IMR-90 (cell line): ENCODE data around the gene ASB1. TPM values are rescaled to one million over a fixed set of nuclear protein-coding genes. Genes with fewer than 3 reads are reported as not detected.

Source experiments
- ATAC-seq: fragments of 200-7000 bp; cut with Tn5 transposase; 2 replicates; pipeline ENCODE4 v1.9.1; 2020; ENCODE audit warnings: low read depth, mild to moderate bottlenecking, moderate library complexity
- BruUV-seq: library from RNA; stranded (reverse); fragments of 400-500 nt; replicated peaks from 2 replicates; lab custom pipeline; 2021; lab: Mats Ljungman, UMichigan
- CTCF ChIA-PET: fragments of 300-600 bp; formaldehyde crosslinking; extraction: SDS; loops from one replicate; lab custom pipeline; 2021; ENCODE audit warnings: antibody characterized with exemption; lab: Yijun Ruan, JAX
- POLR2A ChIA-PET: fragments of 300-600 bp; sonication (Branson Sonifier 250); formaldehyde crosslinking; loops from one replicate; lab custom pipeline; 2022; ENCODE audit warnings: antibody characterized with exemption; ENCODE audit not compliant: unreplicated experiment; lab: Charles Lee
- DNase-seq: peaks from one replicate; pipeline ENCODE4 v3.0.0; 2013
- H2AFZ ChIP-seq: replicated peaks from 2 replicates; pipeline ENCODE3; 2013; ENCODE audit warnings: low read length, mild to moderate bottlenecking; ENCODE audit not compliant: poor library complexity
- H2AK5ac ChIP-seq: 2 replicates; pipeline ENCODE4 v1.6.1; 2013; ENCODE audit warnings: low read depth, low read length, inconsistent platforms
- H2AK9ac ChIP-seq: replicated peaks from 2 replicates; pipeline ENCODE3; 2013; ENCODE audit warnings: mild to moderate bottlenecking, low read depth, low read length, moderate library complexity; ENCODE audit not compliant: poor library complexity
- H2BK120ac ChIP-seq: 2 replicates; pipeline ENCODE4 v1.6.1; 2013; ENCODE audit warnings: low read depth, low read length, inconsistent platforms
- H2BK15ac ChIP-seq: 3 replicates; pipeline ENCODE4 v1.6.1; 2013; ENCODE audit warnings: low read depth, low read length, inconsistent platforms
- H2BK20ac ChIP-seq: 2 replicates; pipeline ENCODE4 v1.6.1; 2013; ENCODE audit warnings: low read depth, mild to moderate bottlenecking, inconsistent platforms, low read length, moderate library complexity
- H2BK5ac ChIP-seq: 2 replicates; pipeline ENCODE4 v1.6.1; 2013; ENCODE audit warnings: mild to moderate bottlenecking, low read depth, low read length, inconsistent platforms; ENCODE audit not compliant: poor library complexity, severe bottlenecking
- H3K14ac ChIP-seq: replicated peaks from 2 replicates; pipeline ENCODE4 v1.6.1; 2013; ENCODE audit warnings: low read depth, low read length, inconsistent platforms
- H3K18ac ChIP-seq: 2 replicates; pipeline ENCODE4 v1.6.1; 2013; ENCODE audit warnings: low read depth, low read length, control low read depth
- H3K23ac ChIP-seq: 2 replicates; pipeline ENCODE4 v1.6.1; 2013; ENCODE audit warnings: low read depth, low read length, inconsistent platforms
- H3K27ac ChIP-seq: 2 replicates; pipeline ENCODE4 v1.5.1; 2013; ENCODE audit warnings: mild to moderate bottlenecking, control low read depth, low read length; ENCODE audit not compliant: insufficient read depth
- H3K27me3 ChIP-seq: 2 replicates; pipeline ENCODE4 v1.6.1; 2013; ENCODE audit warnings: low read length; ENCODE audit not compliant: control insufficient read depth, insufficient read depth
- H3K36me3 ChIP-seq: 2 replicates; pipeline ENCODE4 v1.6.1; 2013; ENCODE audit warnings: low read length, mixed read lengths; ENCODE audit not compliant: control insufficient read depth, insufficient read depth
- H3K4ac ChIP-seq: 2 replicates; pipeline ENCODE4 v1.6.1; 2013; ENCODE audit warnings: low read depth, low read length, inconsistent platforms
- H3K4me1 ChIP-seq: 2 replicates; pipeline ENCODE4 v1.6.1; 2013; ENCODE audit warnings: low read length, mixed read lengths; ENCODE audit not compliant: control insufficient read depth, insufficient read depth
- H3K4me2 ChIP-seq: 2 replicates; pipeline ENCODE4 v1.6.1; 2013; ENCODE audit warnings: low read depth, mild to moderate bottlenecking, control low read depth, low read length, moderate library complexity
- H3K4me3 ChIP-seq: 2 replicates; pipeline ENCODE4 v1.5.1; 2013; ENCODE audit warnings: low read depth, mild to moderate bottlenecking, control low read depth, low read length, moderate library complexity; ENCODE audit not compliant: insufficient read depth
- H3K56ac ChIP-seq: 2 replicates; pipeline ENCODE4 v1.6.1; 2013; ENCODE audit warnings: low read length, inconsistent platforms; ENCODE audit not compliant: insufficient read depth; ENCODE audit errors: extremely low read depth
- H3K79me1 ChIP-seq, 2 experiments: 2 replicates each; pipeline ENCODE4 v1.6.1; 2013; ENCODE audit warnings: low read length in 2 of 2, inconsistent platforms in 1 of 2, low read depth in 1 of 2
- H3K9ac ChIP-seq: 2 replicates; pipeline ENCODE4 v1.6.1; 2013; ENCODE audit warnings: low read depth, low read length, control low read depth
- H3K9me1 ChIP-seq: 2 replicates; pipeline ENCODE4 v1.6.1; 2013; ENCODE audit warnings: low read length, inconsistent platforms; ENCODE audit not compliant: insufficient read depth
- H3K9me3 ChIP-seq: 2 replicates; pipeline ENCODE4 v1.6.1; 2013; ENCODE audit warnings: low read length; ENCODE audit not compliant: control insufficient read depth, insufficient read depth
- H4K20me1 ChIP-seq: 2 replicates; pipeline ENCODE4 v1.6.1; 2013; ENCODE audit warnings: low read length, inconsistent platforms; ENCODE audit not compliant: insufficient read depth
- H4K5ac ChIP-seq: 2 replicates; pipeline ENCODE4 v1.6.1; 2013; ENCODE audit warnings: mild to moderate bottlenecking, low read depth, low read length, control low read depth
- H4K8ac ChIP-seq, 2 experiments: 2 replicates each; pipeline ENCODE4 v1.6.1; 2013; ENCODE audit warnings: low read depth in 2 of 2, low read length in 2 of 2, control low read depth in 1 of 2, inconsistent platforms in 1 of 2
- H4K91ac ChIP-seq: 2 replicates; pipeline ENCODE4 v1.6.1; 2013; ENCODE audit warnings: low read depth, low read length, inconsistent platforms; ENCODE audit not compliant: insufficient read depth
- POLR2A ChIP-seq: IDR thresholded peaks from 2 replicates; pipeline ENCODE4 v1.6.1; 2012; ENCODE audit warnings: mild to moderate bottlenecking, low read depth, low read length
- RAD21 ChIP-seq: IDR thresholded peaks from 2 replicates; pipeline ENCODE4 v1.6.1; 2012; ENCODE audit warnings: low read length, improper control_type of control experiment
- RFX5 ChIP-seq: IDR thresholded peaks from 2 replicates; pipeline ENCODE4 v1.8.0; 2012; ENCODE audit warnings: low read depth, mild to moderate bottlenecking, low read length, moderate library complexity
- WGBS, 2 experiments: methylation state at CpG; one replicate each; pipeline versions ENCODE4 v1.1.5 to v1.1.7; 2013; ENCODE audit warnings: missing lambda C conversion rate in 2 of 2; ENCODE audit not compliant: insufficient read length in 1 of 2; ENCODE audit errors: extremely low coverage in 2 of 2; 5-methylcytosine and 5-hydroxymethylcytosine counted together
- dilution Hi-C: fragments of 300-500 bp; cut with HindIII; formaldehyde crosslinking; loops from one replicate; pipeline ENCODE4 v1.14.3; 2018; ENCODE audit warnings: low sequenced_read_pairs; ENCODE audit not compliant: unreplicated experiment
- in situ Hi-C: fragments of 300-500 bp; cut with MboI; formaldehyde crosslinking; loops from 3 replicates; pipeline ENCODE4 v1.14.3; 2019; ENCODE audit warnings: low sequenced_read_pairs, inconsistent platforms, mixed read lengths
- intact Hi-C: fragments of 100-400 bp; cut with micrococcal nuclease; formaldehyde crosslinking; loops from 2 replicates; pipeline ENCODE4 v1.10.0; 2022
- polyA plus RNA-seq, 3 experiments: library from polyadenylated mRNA; depleted of rRNA; stranded (reverse); fragments of >200 nt; gene quantifications; 2 replicates each; pipeline ENCODE4 v1.2.3, GENCODE V29; 2012; ENCODE audit warnings: low replicate concordance in 1 of 3
- total RNA-seq: library from RNA; depleted of rRNA; stranded (reverse); fragments of >200 nt; gene quantifications from 2 replicates; pipeline ENCODE4 v1.2.3, GENCODE V29; 2012

ASB1 gene
- total and polyA plus RNA-seq, 2 of the 4 experiments (the other 2 are of a cell fraction): 23.5 to 37.3 TPM

DNA sequence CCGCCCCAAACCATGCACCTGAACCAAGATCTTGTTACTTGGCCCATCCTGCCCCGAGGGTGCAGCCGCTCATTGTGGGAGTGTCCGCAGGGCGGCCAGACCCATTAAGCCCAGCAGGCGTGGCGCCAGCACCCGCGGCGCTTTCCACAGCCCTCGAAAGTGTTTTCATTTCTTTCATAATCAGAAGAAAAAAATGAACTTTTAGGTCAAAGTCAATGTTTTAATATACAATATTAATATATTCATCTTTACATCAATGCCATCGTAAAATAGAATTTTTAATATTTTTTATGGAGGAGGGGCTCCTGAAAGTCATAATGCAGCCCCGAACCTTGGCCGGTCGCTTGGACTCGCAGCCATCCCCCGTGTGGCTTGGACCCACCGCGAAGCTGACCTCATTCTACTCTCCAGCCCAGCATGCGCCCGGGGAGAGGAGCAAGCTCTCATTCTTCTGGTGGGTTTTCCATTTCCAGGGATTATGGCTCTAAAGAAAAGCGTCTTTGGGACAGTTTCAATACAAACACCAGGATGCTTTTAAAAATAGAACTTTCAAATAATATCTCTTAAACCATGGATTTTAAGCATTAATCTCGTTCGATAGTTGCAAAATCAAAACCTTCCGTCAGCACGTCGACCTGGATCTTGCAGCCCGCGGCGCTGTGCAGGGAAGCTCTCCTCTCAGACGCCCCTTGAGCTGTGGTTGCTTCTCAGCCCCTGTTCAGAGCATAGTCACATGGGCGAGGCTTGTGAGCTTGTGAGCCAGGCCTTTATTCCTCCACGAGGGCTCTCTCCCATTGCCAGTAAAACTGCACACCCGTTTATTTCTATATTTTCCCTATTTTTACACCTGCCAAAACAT lies 17.2 kb upstream of the ASB1 start:
- Histone ChIP-seq H2AK9ac (no peak overlapping the region), H3K4ac (no peak overlapping the region), H2AK5ac (no peak overlapping the region), H4K20me1 (no peaks in the 10 kb centered on the region), H3K56ac (no peak overlapping the region), H3K23ac (no peak overlapping the region), H3K27ac (no peak overlapping the region), H3K18ac (no peak overlapping the region), H4K8ac (no peak overlapping the region), H3K4me2 (no peak overlapping the region), H3K14ac (no peak overlapping the region), H3K9me3 (no peaks in the 10 kb centered on the region), H3K9ac (no peak overlapping the region), H3K79me1 (no peaks in the 10 kb centered on the region), H2BK120ac (no peak overlapping the region), H3K4me3 (no peak overlapping the region), H2AFZ (no peak overlapping the region), H3K27me3 (no peaks in the 10 kb centered on the region), H2BK5ac (no peak overlapping the region), H3K36me3 (peaks cover 2% of the 10 kb centered on the region; the same call in 1 of the 2 replicates), H3K4me1 (no peaks in the 10 kb centered on the region), H4K5ac (no peak overlapping the region), H2BK15ac (no peak overlapping the region), H4K91ac (no peak overlapping the region), H2BK20ac (no peak overlapping the region), H3K9me1 (peaks cover 3% of the 10 kb centered on the region; the same call in 1 of the 2 replicates)
- CTCF ChIA-PET: no interaction called here
- 95% methylated on average over 10 of the region's 34 CpGs; no CpG with 5 or more reads in 1 of the 2 experiments for WGBS, 2 experiments
- intact Hi-C loops (no loop called here), dilution Hi-C loops (no loop called here), in situ Hi-C loops (no loop called here)
- TF ChIP-seq POLR2A (no peak), RAD21 (no peak), RFX5 (no peak)
- no TSS peak for BruUV-seq
- ATAC-seq: no peak
- no peak for DNase-seq
- POLR2A ChIA-PET: no interaction called here
